Stimulated activated CD4-positive, alpha-beta T cell treated with anti-CD3 and anti-CD28 coated beads, TNF-alpha, amount 100 ng/mL, for 48 hours (primary cell): Measurements from ENCODE around the gene SYNPO2.
A peak's percentile ranks its signal among the peaks of the same experiment; 100 is the strongest.
"Not testable (repeated sequence)": the region's sequence is repeated elsewhere in the genome, so short reads cannot be mapped to it uniquely, and the experiment has no call there.

Experiments
- DNase-seq, 3 donors: peaks; one replicate each; pipeline ENCODE4 v3.0.0-alpha.2; 2020; ENCODE audit warnings: low read depth in 3 of 3

The SYNPO2 gene

GRCh38 chr4:118888666-118889311 lies at the start of gene SYNPO2:
Gene SYNPO2, plus strand, starts transcription at chr4:118888854. Its CDS starts 183 bp downstream, at chr4:118889037.
- peak in 2 of 3 donors; percentile 3 to 12 for DNase-seq

- DNase-seq, result no peak
Observed at GRCh38 chr4:118839221-118839927, 49.3 kb upstream of the SYNPO2 start.

GRCh38 chr4:118842055-118842454 lies 46.6 kb upstream of the SYNPO2 start:
- no peak for DNase-seq

GRCh38 chr4:118843237-118843636 lies 45.4 kb upstream of the SYNPO2 start:
- no peak for DNase-seq

GRCh38 chr4:118845552-118846050 lies 43.1 kb upstream of the SYNPO2 start:
- no peak for DNase-seq

- no peak for DNase-seq
Observed at GRCh38 chr4:118846979-118847378, 41.7 kb upstream of the SYNPO2 start.

GRCh38 chr4:118848242-118848641 lies 40.4 kb upstream of the SYNPO2 start:
- DNase-seq, result no peak

- DNase-seq, result no peak
Observed at GRCh38 chr4:118848901-118849300, 39.8 kb upstream of the SYNPO2 start.

- DNase-seq, result no peak
Observed at GRCh38 chr4:118849867-118850487, 38.7 kb upstream of the SYNPO2 start.

GRCh38 chr4:118850488-118851173 lies 38.0 kb upstream of the SYNPO2 start:
- peak in 1 of 3 donors; percentile 16 for DNase-seq

GRCh38 chr4:118857760-118858159 lies 30.9 kb upstream of the SYNPO2 start:
- DNase-seq, result no peak

- no peak for DNase-seq
Observed at GRCh38 chr4:118858779-118859178, 29.9 kb upstream of the SYNPO2 start.

- DNase-seq, result no peak
Observed at GRCh38 chr4:118865091-118865708, 23.5 kb upstream of the SYNPO2 start.

GRCh38 chr4:118866442-118866841 lies 22.2 kb upstream of the SYNPO2 start:
- DNase-seq, result no peak

- no peak for DNase-seq
Observed at GRCh38 chr4:118867311-118868067, 21.2 kb upstream of the SYNPO2 start.

GRCh38 chr4:118869808-118870342 lies 18.8 kb upstream of the SYNPO2 start:
- DNase-seq, result no peak

- DNase-seq, result no peak
Observed at GRCh38 chr4:118872181-118872580, 16.5 kb upstream of the SYNPO2 start.

GRCh38 chr4:118877797-118878196 lies 10.9 kb upstream of the SYNPO2 start:
- DNase-seq, result no peak

- not testable (repeated sequence) for DNase-seq
Observed at GRCh38 chr4:118878507-118878906, 10.1 kb upstream of the SYNPO2 start.

- DNase-seq, result no peak
Observed at GRCh38 chr4:118879409-118879808, 9.2 kb upstream of the SYNPO2 start.
